Left colon (tissue), 2 donors: Measurements from ENCODE around the gene VHLL. TPM values are rescaled to one million over a fixed set of nuclear protein-coding genes. Genes with fewer than 3 reads are reported as not detected.

Source experiments
- ATAC-seq: fragments of 200-7000 bp; cut with Tn5 transposase; one replicate; pipeline ENCODE4 v1.9.1; 2020; ENCODE audit warnings: mild to moderate bottlenecking, moderate library complexity
- DNase-seq, 2 donors: peaks; one replicate each; pipeline ENCODE4 v3.0.0-alpha.2; 2020
- intact Hi-C, 2 donors: fragments of 100-400 bp; cut with DNase I in 1 of 2; cut with micrococcal nuclease in 1 of 2; formaldehyde crosslinking; loops; one replicate each; pipeline versions ENCODE4 v1.11.2 to v1.14.0; 2022; cut with DNase I, micrococcal nuclease
- total RNA-seq, 2 donors: library from RNA; stranded (reverse); fragmentation: NEBNext Ultra II Directional; extraction: Animal tissue kit (Norgen Biotek cat#: 25700); gene quantifications; one replicate each; pipeline ENCODE4 v1.2.1, GENCODE V29; 2021
- donor health status: DM: no; HTN: no; CAD: no.
- donor health status: DM: yes; HTN: yes; CAD: no.

Gene VHLL
- total RNA-seq, 2 donors from 2014 or later, result not detected

DNA sequence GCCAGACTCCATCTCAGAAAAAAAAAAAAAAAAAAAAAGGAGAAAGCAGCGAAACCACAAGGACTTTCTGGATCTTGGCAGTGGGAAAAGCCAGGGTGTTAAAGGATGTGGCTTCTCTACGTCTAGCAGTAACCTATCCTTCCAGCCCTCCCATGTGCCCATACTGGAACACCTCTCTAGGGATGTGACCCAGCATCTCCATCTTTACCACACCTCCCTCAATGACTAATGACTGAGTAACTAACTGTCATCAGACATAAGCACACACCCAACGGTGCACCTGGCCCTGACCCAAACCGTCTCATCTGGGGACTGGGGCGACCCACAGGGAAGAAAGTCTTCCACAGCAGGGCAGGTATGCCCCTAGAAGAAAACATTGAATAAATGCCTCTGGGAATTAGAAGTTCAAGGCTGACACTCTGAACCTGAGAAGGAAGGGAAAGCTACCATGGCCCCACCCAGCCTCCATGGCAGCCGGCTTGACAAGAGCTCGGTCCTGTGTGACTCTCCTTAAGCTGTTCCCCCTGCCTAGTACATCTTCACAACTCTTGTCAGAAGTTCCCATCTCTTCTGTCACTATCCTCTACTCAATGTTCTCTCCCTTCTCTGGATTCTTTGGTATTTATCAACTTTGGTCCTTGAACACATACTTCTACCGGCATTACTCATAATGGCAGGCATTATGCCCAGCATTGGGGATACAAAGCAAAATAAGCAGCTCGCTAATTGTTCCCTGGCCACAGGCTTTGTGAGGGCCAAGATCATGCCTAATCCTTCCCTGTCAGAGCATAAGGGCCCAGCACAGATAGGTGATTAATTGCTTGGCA lies 36.4 kb downstream of the VHLL start:
- DNase-seq, result no peak
- intact Hi-C loops, result no loop called here
- ATAC-seq, result no peak

DNA sequence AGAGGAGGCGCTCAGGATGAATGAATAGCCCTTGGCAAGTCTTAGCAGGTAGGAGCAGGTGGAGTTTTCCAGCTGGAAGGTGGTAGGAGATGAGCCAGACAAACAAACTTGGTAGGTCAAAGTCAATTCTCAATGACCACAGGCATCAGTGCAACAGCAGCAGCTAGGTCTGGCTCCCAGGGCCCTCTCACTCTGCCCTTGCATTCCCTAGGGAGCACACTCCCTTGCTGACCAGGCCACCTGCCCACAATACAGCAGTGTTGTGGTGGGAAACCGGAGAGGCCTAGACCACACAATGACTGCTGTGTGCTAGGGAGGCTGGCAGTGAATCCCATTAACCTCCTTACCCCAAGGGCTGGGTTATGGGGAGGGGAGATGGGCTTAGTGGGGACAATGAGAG lies 38.2 kb downstream of the VHLL start:
- DNase-seq (no peak), ATAC-seq (no peak)
- intact Hi-C loops, result no loop called here

- intact Hi-C loops, result no loop called here
- no peak for ATAC-seq
- no peak for DNase-seq
These were observed 39.3 kb downstream of the VHLL start for GRCh38 chr1:156259805-156260204.

DNA sequence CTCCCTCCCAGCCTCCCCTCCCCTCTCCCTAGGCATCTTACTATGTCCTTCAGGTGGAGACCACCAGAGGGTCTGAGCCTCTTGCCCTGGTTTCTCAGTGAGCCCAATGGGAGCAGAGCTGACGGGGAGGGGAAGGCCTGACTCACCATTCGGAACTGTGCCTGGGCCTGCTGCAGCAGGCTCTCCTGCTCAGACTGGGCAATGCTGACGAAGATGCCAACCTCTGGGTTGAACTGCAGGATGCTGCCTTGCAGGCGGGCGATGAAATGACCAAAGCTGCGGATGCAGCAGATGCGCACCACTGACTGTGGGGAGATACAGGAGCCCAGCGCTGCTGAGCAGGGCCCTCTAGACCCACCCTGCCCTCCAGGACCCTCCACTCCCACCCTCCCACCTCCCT lies 40.2 kb downstream of the VHLL start:
- DNase-seq (no peak), ATAC-seq (no peak)
- intact Hi-C loops, result no loop called here

- intact Hi-C loops, result no loop called here
- DNase-seq (no peak), ATAC-seq (no peak)
These were observed 41.4 kb downstream of the VHLL start for GRCh38 chr1:156257711-156258110.

DNA sequence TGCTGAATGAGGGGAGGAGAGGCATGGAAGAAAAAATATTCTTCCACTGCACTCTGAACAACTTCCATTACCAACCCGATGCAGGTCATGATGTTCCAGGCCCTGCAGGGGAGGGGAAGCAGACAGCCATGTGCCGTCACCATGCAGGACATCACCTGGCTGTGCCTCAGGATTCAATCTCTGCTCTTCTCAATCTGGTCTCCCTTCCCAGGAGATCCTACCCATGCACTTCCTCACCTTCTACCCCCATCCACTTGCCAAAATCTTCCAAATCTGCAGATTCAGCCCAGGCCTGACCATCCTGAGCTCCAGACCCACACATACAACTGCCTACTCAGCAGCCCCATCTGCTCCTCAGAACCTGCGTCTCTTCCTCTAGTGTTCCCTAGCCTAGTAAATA lies 45.5 kb downstream of the VHLL start:
- no peak for DNase-seq
- ATAC-seq, result no peak
- intact Hi-C loops, result no loop called here

DNA sequence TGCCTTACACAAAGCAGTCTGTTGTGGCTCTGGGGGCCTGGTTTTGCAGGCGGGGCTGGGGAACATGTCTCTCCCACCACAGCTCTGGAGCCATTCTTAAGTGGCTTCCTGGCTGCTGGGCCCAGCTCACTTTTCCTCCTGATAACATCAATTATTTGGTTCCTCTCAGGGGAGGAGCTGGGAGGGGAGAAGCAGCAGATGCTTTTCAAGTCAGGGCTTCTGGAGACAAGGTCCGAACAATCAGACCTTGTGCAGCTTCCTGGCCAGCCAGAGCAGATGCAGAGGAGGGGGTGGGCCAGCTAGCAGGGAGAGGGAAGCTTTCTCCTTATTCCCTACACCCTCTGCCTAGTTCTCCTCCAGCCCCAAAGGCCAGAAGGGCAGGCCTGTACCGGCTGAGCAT lies 47.6 kb downstream of the VHLL start:
- ATAC-seq (no peak), DNase-seq (no peak)
- intact Hi-C loops, result no loop called here

DNA sequence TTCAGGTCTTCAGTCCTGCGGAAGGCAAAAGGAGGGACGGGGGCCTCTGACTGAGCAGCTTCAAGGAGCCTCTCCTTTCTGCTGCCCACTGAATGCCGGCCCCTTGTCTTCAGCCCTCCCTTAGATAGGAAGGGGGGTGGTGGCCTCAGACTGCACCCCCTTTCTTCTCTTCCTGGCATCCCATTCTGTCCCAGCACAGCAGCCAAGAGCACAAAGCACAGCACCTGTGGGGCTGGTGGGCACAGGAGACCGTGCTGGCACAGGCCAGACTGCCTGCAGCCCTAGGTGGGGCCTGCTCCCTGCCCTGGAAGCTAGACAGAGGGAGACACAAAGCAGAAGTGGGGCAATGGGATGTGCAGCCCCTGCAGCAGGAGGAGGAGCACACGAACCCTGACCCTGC lies 49.5 kb downstream of the VHLL start:
- DNase-seq, result no peak
- ATAC-seq, result no peak
- intact Hi-C loops, result no loop called here

Other genes with a start within 250 kb of the VHLL start
- 10 to 100 TPM; 21.7 to 26.7 TPM for gene UBQLN4, start 245.5 kb downstream of the VHLL start, total RNA-seq
- 10 to 100 TPM; 70.6 to 72.7 TPM for gene LAMTOR2, start 244.5 kb downstream of the VHLL start, total RNA-seq
- 100 to 1,000 TPM; 203 to 231 TPM for gene RAB25, start 238.1 kb downstream of the VHLL start, total RNA-seq
- gene MEX3A, start 216.8 kb downstream of the VHLL start, total RNA-seq, result 1 to 10 TPM in 1 of 2 donors, under 1 TPM in 1; 0.78 to 1.1 TPM
- 100 to 1,000 TPM; 335 to 478 TPM for gene LMNA, start 184.6 kb downstream of the VHLL start, total RNA-seq
- gene SEMA4A, start 145.7 kb downstream of the VHLL start, total RNA-seq, result 1 to 10 TPM; 3.5 to 6.5 TPM
- gene SLC25A44, start 105.2 kb downstream of the VHLL start, total RNA-seq, result 10 to 100 TPM; 21.3 to 30.3 TPM
- gene PMF1, start 86.3 kb downstream of the VHLL start, total RNA-seq, result 10 to 100 TPM; 39.3 to 40.3 TPM
- gene BGLAP, start 57.1 kb downstream of the VHLL start, total RNA-seq, result 1 to 10 TPM; 1.1 to 1.2 TPM
- gene PAQR6, start 51.3 kb downstream of the VHLL start, total RNA-seq, result 1 to 10 TPM; 1.8 to 3.0 TPM
- 10 to 100 TPM; 65.3 to 73.9 TPM for gene SMG5, start 16.5 kb downstream of the VHLL start, total RNA-seq
- gene TMEM79, start 15.0 kb downstream of the VHLL start, total RNA-seq, result 1 to 10 TPM; 3.9 to 4.0 TPM
- 10 to 100 TPM; 43.8 to 50.3 TPM for gene GLMP, start 3.6 kb downstream of the VHLL start, total RNA-seq
- 100 to 1,000 TPM; 116 to 119 TPM for gene CCT3, start 39.0 kb upstream of the VHLL start, total RNA-seq
- not detected for gene TSACC, start 39.2 kb upstream of the VHLL start, total RNA-seq
- not detected for gene RHBG, start 69.9 kb upstream of the VHLL start, total RNA-seq
- gene MEF2D, start 201.5 kb upstream of the VHLL start, total RNA-seq, result 10 to 100 TPM; 45.9 to 66.4 TPM